ENCODE data around the gene CCDC73.

CCDC73 gene

GRCh38 chr11:32571039-32571438, 223.4 kb downstream of the CCDC73 start:
- H3K79me2 ChIP-seq (ENCODE audit: low read length) = no peaks in the 10 kb centered on the region
- H3K9ac ChIP-seq (ENCODE audit: low read length) = no peak overlapping the region
- TF ChIP-seq CTCF (IDR thresholded peaks at IDR 0.05; ENCODE audit: low read depth, low read length) = no peak
- no peak for TF ChIP-seq EZH2phosphoT487 (IDR thresholded peaks at IDR 0.05; ENCODE audit: low read depth)
- no peaks in the 10 kb centered on the region for H3K9me3 ChIP-seq (ENCODE audit: insufficient read depth, low read length)
- no peak overlapping the region for H3K4me2 ChIP-seq (ENCODE audit: low read length)
- H3K36me3 ChIP-seq (replicated peaks; ENCODE audit: low read depth, low read length) = no peaks in the 10 kb centered on the region
- H3K4me1 ChIP-seq (ENCODE audit: low read length) = peaks cover 6% of the 10 kb centered on the region; the same call in 1 of the 2 replicates
- no peak overlapping the region for H2AFZ ChIP-seq (ENCODE audit: low read depth, low read length)
- no peaks in the 10 kb centered on the region for H4K20me1 ChIP-seq (ENCODE audit: insufficient read depth, low read length)
- no peak overlapping the region for H3K27ac ChIP-seq (ENCODE audit: low read length)
- no peak overlapping the region for H3K4me3 ChIP-seq (ENCODE audit: low read length)
- no peaks in the 10 kb centered on the region for H3K27me3 ChIP-seq (ENCODE audit: low read depth, low read length)

- no peaks in the 10 kb centered on the region for H3K27me3 ChIP-seq (ENCODE audit: low read depth, low read length)
- no peaks in the 10 kb centered on the region for H3K79me2 ChIP-seq (ENCODE audit: low read length)
- no peaks in the 10 kb centered on the region for H3K9me3 ChIP-seq (ENCODE audit: insufficient read depth, low read length)
- H3K27ac ChIP-seq (ENCODE audit: low read length) = no peak overlapping the region
- peaks cover 6% of the 10 kb centered on the region; the same call in 1 of the 2 replicates for H3K4me1 ChIP-seq (ENCODE audit: low read length)
- H4K20me1 ChIP-seq (ENCODE audit: insufficient read depth, low read length) = no peaks in the 10 kb centered on the region
- TF ChIP-seq CTCF (IDR thresholded peaks at IDR 0.05; ENCODE audit: low read depth, low read length) (no peak), EZH2phosphoT487 (IDR thresholded peaks at IDR 0.05; ENCODE audit: low read depth) (no peak)
- H3K4me2 ChIP-seq (ENCODE audit: low read length) = no peak overlapping the region
- no peaks in the 10 kb centered on the region for H3K36me3 ChIP-seq (replicated peaks; ENCODE audit: low read depth, low read length)
- no peak overlapping the region for H3K9ac ChIP-seq (ENCODE audit: low read length)
- no peak overlapping the region for H2AFZ ChIP-seq (ENCODE audit: low read depth, low read length)
- H3K4me3 ChIP-seq (ENCODE audit: low read length) = no peak overlapping the region
Observed at GRCh38 chr11:32569313-32569881, 225.1 kb downstream of the CCDC73 start.

DNA sequence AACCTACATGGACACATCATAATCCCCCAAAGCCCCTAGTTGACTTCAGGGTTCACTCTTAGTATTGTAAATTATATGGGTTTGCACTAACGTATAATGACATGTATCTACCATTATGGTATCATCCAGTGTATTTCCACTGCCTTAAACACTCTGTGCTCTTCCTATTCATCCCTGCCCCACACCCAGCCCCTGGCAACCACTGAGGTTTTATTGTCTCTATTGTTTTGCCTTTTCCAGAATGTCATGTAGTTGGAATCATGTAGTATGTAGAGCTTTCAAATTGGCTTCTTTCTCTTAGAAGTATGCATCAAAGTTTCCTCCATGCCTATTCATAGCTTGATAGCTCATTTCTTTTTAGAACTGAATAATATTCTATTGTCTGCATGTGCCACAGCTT, 227.3 kb downstream of the CCDC73 start:
- Histone ChIP-seq H3K27me3 (ENCODE audit: low read depth, low read length) (no peaks in the 10 kb centered on the region), H3K4me2 (ENCODE audit: low read length) (no peak overlapping the region), H3K9me3 (ENCODE audit: insufficient read depth, low read length) (no peaks in the 10 kb centered on the region), H4K20me1 (ENCODE audit: insufficient read depth, low read length) (no peaks in the 10 kb centered on the region), H3K4me3 (ENCODE audit: low read length) (no peak overlapping the region), H3K36me3 (replicated peaks; ENCODE audit: low read depth, low read length) (no peaks in the 10 kb centered on the region), H3K27ac (ENCODE audit: low read length) (no peak overlapping the region), H2AFZ (ENCODE audit: low read depth, low read length) (no peak overlapping the region), H3K4me1 (ENCODE audit: low read length) (no peaks in the 10 kb centered on the region; the same call in 1 of the 2 replicates), H3K9ac (ENCODE audit: low read length) (no peak overlapping the region), H3K79me2 (ENCODE audit: low read length) (no peaks in the 10 kb centered on the region)
- TF ChIP-seq CTCF (IDR thresholded peaks at IDR 0.05; ENCODE audit: low read depth, low read length) = no peak
- no peak for TF ChIP-seq EZH2phosphoT487 (IDR thresholded peaks at IDR 0.05; ENCODE audit: low read depth)

GRCh38 chr11:32566517-32566916, 227.9 kb downstream of the CCDC73 start:
- TF ChIP-seq CTCF (IDR thresholded peaks at IDR 0.05; ENCODE audit: low read depth, low read length) = no peak
- TF ChIP-seq EZH2phosphoT487 (IDR thresholded peaks at IDR 0.05; ENCODE audit: low read depth) = no peak
- Histone ChIP-seq H3K4me1 (ENCODE audit: low read length) (no peaks in the 10 kb centered on the region; the same call in 1 of the 2 replicates), H3K27me3 (ENCODE audit: low read depth, low read length) (no peaks in the 10 kb centered on the region), H3K27ac (ENCODE audit: low read length) (no peak overlapping the region), H2AFZ (ENCODE audit: low read depth, low read length) (no peak overlapping the region), H3K79me2 (ENCODE audit: low read length) (no peaks in the 10 kb centered on the region), H3K9me3 (ENCODE audit: insufficient read depth, low read length) (no peaks in the 10 kb centered on the region), H4K20me1 (ENCODE audit: insufficient read depth, low read length) (no peaks in the 10 kb centered on the region), H3K4me2 (ENCODE audit: low read length) (no peak overlapping the region), H3K9ac (ENCODE audit: low read length) (no peak overlapping the region), H3K36me3 (replicated peaks; ENCODE audit: low read depth, low read length) (no peaks in the 10 kb centered on the region), H3K4me3 (ENCODE audit: low read length) (no peak overlapping the region)
